ENCODE results near the gene IBTK. TPM values are rescaled to one million over a fixed set of nuclear protein-coding genes. Genes with fewer than 3 reads are reported as not detected.

IBTK gene
- total RNA-seq, 1 experiment from 2014 or later = 30.1 TPM

Other genes starting within 250 kb of the IBTK start
- 24.7 and 33.2 TPM in 2 replicates for gene TPBG, start 116.1 kb upstream of the IBTK start, total RNA-seq (2014; rRNA removed; shearing (Covaris generic))